ENCODE measurements around the gene C14orf93. TPM values are rescaled to one million over a fixed set of nuclear protein-coding genes. Genes with fewer than 3 reads are reported as not detected.

The C14orf93 gene
- total and polyA plus RNA-seq, 9 of the 15 experiments (the other 6 are each of a cell fraction or from before 2014, with no cell fraction given): 2.2 to 22.4 (median 16.1) TPM

GRCh38 chr14:23009939-23010726, at the start of gene C14orf93 (continued):
- peak in 1 of 2 experiments; percentile 97 for TF ChIP-seq AFF1 (IDR thresholded peaks at IDR 0.05; ENCODE audit: low read depth in 1 of 2, partially characterized antibody in 2 of 2)
- peak; percentile 85 for TF ChIP-seq L3MBTL2 (IDR thresholded peaks at IDR 0.05)
- TF ChIP-seq KAT8 (IDR thresholded peaks at IDR 0.05; ENCODE audit: low read depth): no peak
- no peak for TF ChIP-seq ZNF655 (CRISPR knock-in tag; IDR thresholded peaks at IDR 0.05)
- TF ChIP-seq CXXC5 (CRISPR knock-in tag; IDR thresholded peaks at IDR 0.05): peak; percentile 72
- TF ChIP-seq REST (IDR thresholded peaks at IDR 0.05; ENCODE audit: borderline replicate concordance): peak; percentile 9; the same call in 1 of the 2 replicates
- no peak for TF ChIP-seq REST (CRISPR knock-in tag; IDR thresholded peaks at IDR 0.05; ENCODE audit: low read depth)
- no peak for TF ChIP-seq PYGO2 (tag; IDR thresholded peaks at IDR 0.05)
- peak; percentile 76 for TF ChIP-seq POLR2A (conservative IDR thresholded peaks at IDR 0.05)
- TF ChIP-seq ZNF512 (tag; IDR thresholded peaks at IDR 0.05): no peak
- 0 out of 2 replicates have a peak, but pooled peaks have one; percentile 36 for TF ChIP-seq CCAR2 (IDR thresholded peaks at IDR 0.05; ENCODE audit: low read depth, low read length)
- TF ChIP-seq POLR2G (IDR thresholded peaks at IDR 0.05; ENCODE audit: low read depth, low read length): peak; percentile 82
